ENCODE measurements around the gene INF2.

- TF ChIP-seq, protein P1, sequence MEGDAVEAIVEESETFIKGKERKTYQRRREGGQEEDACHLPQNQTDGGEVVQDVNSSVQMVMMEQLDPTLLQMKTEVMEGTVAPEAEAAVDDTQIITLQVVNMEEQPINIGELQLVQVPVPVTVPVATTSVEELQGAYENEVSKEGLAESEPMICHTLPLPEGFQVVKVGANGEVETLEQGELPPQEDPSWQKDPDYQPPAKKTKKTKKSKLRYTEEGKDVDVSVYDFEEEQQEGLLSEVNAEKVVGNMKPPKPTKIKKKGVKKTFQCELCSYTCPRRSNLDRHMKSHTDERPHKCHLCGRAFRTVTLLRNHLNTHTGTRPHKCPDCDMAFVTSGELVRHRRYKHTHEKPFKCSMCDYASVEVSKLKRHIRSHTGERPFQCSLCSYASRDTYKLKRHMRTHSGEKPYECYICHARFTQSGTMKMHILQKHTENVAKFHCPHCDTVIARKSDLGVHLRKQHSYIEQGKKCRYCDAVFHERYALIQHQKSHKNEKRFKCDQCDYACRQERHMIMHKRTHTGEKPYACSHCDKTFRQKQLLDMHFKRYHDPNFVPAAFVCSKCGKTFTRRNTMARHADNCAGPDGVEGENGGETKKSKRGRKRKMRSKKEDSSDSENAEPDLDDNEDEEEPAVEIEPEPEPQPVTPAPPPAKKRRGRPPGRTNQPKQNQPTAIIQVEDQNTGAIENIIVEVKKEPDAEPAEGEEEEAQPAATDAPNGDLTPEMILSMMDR (IDR thresholded peaks at IDR 0.05; ENCODE audit: low read length), result no peak
- TF ChIP-seq EZH2 (optimal IDR thresholded peaks at IDR 0.05; ENCODE audit: low read depth, low read length), result no peak
- no peak for TF ChIP-seq EZH2phosphoT487 (IDR thresholded peaks at IDR 0.05; ENCODE audit: low read length)
Observed at GRCh38 chr14:104676694-104677511, 12.5 kb upstream of the INF2 start.

All from MM.1S (cell line).